ENCODE results near the gene TPMT.

GRCh38 chr6:18122128-18123093 is 32.5 kb downstream of the TPMT start, which contains the start of gene NHLRC1:
- TF ChIP-seq CTCF (IDR thresholded peaks at IDR 0.05) (peak; percentile 95), POLR2A (IDR thresholded peaks at IDR 0.05) (no peak)

Data from suprapubic skin (tissue), 3 donors.